Measurements from ENCODE around the gene MRPS25.
A peak's percentile ranks its signal among the peaks of the same experiment; 100 is the strongest.

The MRPS25 gene

GRCh38 chr3:15081960-15082664 lies 17.0 kb upstream of the MRPS25 start:
- no peak for DNase-seq

DNA sequence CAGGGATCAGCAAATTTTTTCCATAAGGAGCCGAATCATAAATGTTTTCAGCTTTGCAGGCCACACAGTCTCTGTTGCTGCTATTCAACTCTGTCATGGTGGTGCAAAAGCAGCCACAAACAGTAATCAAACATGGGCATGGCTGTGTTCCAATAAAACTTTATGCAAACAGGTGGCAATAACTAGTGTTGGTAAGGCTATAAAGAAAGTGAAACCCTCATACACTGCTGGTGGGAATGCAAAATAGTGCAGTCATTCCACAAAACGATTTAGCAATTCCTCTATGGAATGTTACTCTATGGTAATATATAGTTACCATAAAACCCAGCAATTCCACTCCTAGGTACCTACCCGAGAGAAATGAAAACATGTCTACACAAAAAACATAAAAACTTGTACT lies 14.0 kb upstream of the MRPS25 start:
- no peak for DNase-seq

DNA sequence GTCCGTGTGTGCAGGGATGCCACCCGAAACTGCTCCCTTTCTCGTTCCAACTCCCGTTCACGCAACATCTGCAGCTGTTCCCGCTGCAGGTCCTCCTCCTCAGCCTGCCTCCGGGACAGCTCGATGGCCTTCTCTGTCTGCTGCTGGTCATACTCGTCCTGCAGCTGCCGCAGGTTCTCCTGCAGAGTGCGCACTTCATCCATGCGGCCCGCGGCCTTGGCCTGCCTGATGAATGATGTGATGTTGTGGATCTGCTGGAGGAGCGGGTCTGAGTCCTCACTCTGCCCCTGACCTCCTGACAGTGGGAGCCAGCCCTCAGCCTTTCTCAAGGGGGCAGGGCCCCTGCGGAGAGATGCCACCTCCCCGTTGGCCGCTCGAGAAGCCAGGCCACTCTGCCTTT lies 9.4 kb upstream of the MRPS25 start:
- DNase-seq, result no peak

- no peak for DNase-seq
These were observed 6.6 kb upstream of the MRPS25 start for GRCh38 chr3:15071699-15072098.

DNA sequence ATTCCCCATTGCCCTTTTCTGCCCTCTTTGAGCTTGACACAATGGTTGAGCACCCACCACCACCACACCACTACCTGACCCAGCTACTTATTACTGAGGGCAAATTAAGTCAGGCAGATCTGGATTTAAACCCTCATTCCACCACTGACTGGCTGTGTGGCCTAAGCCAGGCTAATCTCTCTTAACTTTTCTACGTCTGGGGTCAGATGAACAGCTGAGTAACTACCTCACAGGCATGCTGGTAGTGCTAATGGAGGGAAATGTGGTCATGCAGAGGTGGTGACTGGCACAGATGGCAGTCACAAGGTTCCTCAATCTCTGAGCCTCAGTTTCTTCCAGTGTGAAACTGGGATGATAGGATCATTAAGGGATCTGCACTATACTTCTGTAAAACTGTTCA lies 4.3 kb upstream of the MRPS25 start:
- no peak for DNase-seq

- DNase-seq, result no peak
These were observed 1.4 kb upstream of the MRPS25 start for GRCh38 chr3:15066467-15066866.

- DNase-seq, result no peak
These were observed 464 bp upstream of the MRPS25 start for GRCh38 chr3:15065550-15066007.

DNA sequence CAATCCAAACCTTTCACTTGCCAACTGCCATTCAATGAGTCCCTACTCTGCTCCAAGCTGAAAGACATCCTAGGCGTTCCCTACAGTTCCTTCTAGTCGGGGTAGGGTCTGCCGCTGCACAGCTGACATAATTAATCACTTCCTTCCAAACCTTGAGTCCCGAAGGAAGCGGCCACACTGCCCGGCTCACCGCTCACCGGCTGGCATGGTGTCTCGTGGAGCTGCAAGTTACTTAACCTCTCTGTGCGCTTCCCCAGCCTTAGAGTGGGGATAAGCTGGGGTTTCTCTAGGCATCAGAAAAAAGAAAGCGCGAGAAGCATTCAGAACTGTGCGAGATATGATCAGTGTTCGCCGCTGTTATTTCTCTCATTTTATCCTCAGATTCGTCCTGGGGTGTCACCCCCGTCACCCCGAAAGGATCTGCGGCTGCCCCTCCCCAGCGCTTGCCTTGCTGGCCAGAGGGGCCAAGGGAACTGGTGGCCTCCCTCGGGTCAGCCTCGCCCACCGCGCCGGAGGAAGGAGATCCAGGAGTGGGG lies 748 bp downstream of the MRPS25 start:
- no peak for DNase-seq

- no peak for DNase-seq
These were observed 1.3 kb downstream of the MRPS25 start for GRCh38 chr3:15063656-15064286.

DNA sequence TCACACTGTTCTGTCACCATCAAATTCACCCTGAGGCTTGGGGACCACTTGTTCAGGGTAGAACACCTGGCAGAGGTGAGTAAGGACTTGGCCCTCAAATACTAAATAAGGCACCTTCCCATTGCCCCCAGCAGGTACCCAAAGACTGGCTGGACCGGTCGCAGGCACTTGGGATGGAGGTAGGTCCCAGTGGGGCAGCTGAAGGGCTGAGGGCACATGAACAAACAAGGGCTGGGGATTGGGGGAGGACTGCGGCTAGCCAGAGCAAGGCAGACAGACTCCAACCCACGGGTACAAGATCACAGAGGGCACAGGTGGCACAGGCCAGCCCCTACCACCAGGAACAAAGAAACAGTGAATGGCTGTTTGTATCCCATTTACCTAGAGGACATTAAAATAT lies 1.9 kb downstream of the MRPS25 start:
- no peak for DNase-seq

- DNase-seq, result no peak
These were observed 5.1 kb downstream of the MRPS25 start for GRCh38 chr3:15060029-15060428.

DNA sequence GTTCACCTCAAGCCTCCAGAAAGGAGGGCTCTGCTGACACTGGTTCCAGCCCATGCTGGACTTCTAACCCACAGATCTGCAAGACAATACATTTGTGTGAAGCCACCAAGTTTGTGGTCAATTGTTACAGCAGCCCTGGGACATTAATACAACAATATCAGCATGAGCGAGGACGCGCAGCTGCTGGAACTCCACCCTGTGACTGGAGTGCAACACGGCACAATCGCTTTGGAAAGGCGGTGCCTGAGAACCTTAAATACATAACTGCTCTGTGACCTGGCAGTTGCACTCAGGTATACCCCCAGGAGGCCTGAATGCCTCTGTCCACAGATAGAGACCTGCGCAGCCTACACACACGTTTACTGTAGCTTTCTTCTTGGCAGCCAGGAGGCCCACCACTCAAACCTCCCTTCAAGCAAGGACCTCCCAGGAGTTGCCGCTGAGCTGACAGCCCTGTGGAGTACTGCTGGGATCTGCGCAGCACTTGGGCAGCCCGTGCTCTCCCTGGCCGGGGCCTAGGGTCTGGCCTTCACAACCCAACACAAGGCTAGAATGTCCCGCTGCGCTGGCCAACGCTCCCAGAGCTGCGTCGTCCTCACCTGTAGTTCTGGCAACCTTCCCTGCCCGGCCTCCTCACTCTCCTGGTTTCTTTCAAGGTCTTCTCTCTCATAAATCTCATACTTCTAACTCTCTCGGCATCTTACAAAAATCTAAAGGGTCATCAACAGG lies 8.3 kb downstream of the MRPS25 start:
- DNase-seq, result no peak

DNA sequence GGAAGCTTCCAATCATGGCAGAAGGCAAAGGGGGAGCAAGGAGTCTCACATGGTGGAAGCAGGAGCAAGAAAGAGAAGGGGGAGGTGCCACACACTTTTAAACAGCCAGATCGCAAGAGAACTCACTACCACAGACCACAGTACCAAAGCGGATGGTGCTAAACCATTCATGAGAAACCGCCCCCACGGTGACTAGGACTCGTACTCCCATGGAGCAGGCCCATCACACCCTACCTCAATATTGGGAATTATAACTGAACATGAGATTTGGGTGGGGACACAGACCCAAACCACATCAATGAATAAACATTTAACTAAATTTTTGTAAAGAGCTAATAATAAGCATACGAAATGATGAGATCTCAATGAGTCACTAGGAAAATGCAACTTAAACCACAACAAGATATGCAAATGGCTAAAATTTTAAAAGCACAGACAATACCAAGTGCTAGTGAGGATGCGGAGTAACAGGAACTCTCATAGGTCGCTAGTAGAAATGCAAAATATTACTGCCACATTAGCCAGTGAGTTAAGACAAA lies 10.0 kb downstream of the MRPS25 start:
- DNase-seq, result no peak

DNA sequence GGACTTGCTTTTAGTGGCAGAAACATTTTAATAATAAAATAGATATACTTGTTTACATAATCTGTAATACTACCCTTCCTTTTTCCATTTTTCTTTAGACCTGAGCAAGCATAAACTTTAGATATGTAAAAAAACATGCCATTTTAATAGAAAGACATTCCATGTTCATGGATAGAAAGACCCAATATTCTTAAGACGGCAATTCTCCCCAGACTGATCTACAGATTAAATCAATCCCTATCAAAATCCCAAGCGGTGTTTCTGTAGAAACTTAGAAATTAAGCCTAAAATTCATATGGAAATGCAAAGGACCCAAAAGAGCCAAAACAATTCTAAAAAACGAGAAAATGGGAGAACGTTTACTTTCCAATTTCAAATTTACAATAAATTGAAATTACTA lies 11.6 kb downstream of the MRPS25 start:
- DNase-seq, result no peak

GRCh38 chr3:15052335-15053242 lies 12.5 kb downstream of the MRPS25 start:
- no peak for DNase-seq

- peak in 1 of 4 experiments; percentile 20 for DNase-seq
These were observed 13.6 kb downstream of the MRPS25 start for GRCh38 chr3:15051531-15051930.

- no peak for DNase-seq
These were observed 14.6 kb downstream of the MRPS25 start for GRCh38 chr3:15050405-15051092.

GRCh38 chr3:15049584-15049983 lies 15.5 kb downstream of the MRPS25 start:
- DNase-seq, result no peak

DNA sequence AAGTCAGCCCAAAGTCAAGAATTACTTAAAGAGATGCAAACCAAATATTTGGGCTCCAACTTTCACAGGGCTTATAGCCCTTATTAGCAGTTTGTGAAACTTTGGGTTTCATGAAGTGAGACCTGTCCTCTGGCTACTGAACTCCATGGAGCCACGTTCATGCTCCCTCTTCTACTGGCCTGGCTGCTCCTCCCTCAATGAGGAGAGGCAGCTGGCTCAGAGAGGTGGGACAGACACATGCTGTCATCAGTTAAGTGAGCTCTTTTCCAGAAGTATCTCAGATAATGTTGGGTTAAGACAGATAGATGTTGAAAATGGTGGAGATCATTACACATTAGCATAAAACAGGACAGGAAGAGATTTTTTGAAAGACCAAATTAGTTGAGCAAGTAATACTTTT lies 19.4 kb downstream of the MRPS25 start:
- DNase-seq, result no peak

DNA sequence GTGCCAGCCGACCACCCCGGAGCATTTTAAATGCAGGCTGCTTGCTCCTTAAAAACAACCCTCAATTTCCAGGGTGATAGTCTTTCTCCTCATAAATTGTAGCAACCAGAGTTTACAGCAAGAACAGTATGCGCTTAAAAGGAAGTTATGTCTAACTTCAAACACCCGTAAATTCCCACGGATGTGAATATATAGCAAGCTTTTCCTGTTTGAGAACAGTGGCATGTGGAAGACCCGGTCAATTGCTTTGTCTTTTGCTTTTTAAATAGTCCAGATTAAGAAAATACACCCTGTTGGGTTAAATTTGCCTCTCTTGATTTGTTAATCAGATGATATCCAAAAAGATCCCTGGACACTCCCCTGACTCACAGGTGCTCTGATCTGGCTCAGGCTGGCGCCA lies 20.8 kb downstream of the MRPS25 start:
- no peak for DNase-seq

- DNase-seq, result no peak
These were observed 21.5 kb downstream of the MRPS25 start for GRCh38 chr3:15043408-15044171.

Measured in activated naive CD4-positive, alpha-beta T cell (primary cell).